ENCODE results near the gene DUSP7. TPM values are rescaled to one million over a fixed set of nuclear protein-coding genes. Genes with fewer than 3 reads are reported as not detected.

The DUSP7 gene
- total RNA-seq, 1 experiment from 2014 or later: 9.9 TPM

DNA sequence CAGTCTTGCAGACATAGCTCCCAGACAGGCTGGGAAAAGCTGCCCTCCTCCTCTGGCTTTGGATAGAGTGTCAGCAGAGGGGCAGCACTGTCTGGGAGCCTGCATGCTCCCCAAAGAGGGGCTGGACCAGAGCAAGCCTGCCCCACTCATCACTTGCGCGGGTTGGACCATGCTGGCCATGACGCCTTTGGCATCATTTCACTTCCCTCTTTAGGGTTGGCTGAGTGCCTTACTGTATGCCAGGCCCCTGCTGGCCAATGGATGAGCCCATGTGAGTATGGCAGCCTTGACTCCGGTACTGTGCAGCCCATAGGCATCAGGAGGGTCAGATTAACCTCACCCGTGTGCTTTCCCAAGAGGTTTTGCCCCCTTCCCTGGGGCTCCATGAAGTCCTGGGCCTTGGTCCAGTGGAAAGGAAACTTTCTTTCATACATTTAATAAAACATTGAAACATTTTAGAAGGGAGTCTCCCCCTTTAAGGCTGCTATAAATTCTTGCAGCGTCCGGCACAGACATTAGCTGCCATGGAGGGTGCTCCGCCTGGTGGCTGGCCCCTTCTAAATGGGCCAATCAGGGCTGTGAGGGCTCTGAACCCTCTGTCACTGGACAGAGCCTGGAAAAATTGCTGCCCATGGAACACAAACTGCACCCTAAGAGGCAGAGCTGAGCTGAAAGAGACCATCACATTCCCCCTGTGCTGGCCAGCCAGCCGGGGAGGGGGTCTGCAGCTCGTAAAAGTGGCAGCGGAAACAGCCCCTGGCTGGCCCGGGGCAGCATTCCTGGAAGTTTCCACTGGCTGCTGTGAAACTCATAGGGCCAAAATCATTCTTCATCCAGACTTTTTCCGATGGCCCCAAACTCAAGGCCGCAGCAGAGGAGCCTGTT lies 20.8 kb upstream of the DUSP7 start:
- DNase-seq: no peak
- H3K36me3 ChIP-seq (ENCODE audit: control insufficient read depth, insufficient read depth, low read length): no peaks in the 10 kb centered on the region; the same call in 1 of the 2 replicates
- Mint-ChIP-seq H3K9me3 (ENCODE audit: unreplicated experiment) (no peaks in the 10 kb centered on the region), H3K27ac (ENCODE audit: unreplicated experiment) (no peak overlapping the region), H3K36me3 (ENCODE audit: insufficient read depth, unreplicated experiment) (no peaks in the 10 kb centered on the region), H3K4me3 (ENCODE audit: unreplicated experiment) (no peak overlapping the region), H3K4me1 (ENCODE audit: low read depth, unreplicated experiment) (peaks cover 7% of the 10 kb centered on the region), H3K27me3 (ENCODE audit: insufficient read depth, unreplicated experiment) (no peaks in the 10 kb centered on the region)
- H3K4me3 ChIP-seq (ENCODE audit: low read depth, low read length): no peak overlapping the region
- POLR2A ChIA-PET: no interaction called here
- no peaks in the 10 kb centered on the region for H3K27me3 ChIP-seq (replicated peaks; ENCODE audit: control insufficient read depth, insufficient read depth, low read length)
- intact Hi-C loops (cut with micrococcal nuclease; ENCODE audit: unreplicated experiment): no loop called here
- no TSS peak for BruUV-seq (replicated peaks)
- H3K9me3 ChIP-seq: no peaks in the 10 kb centered on the region
- peaks cover 4% of the 10 kb centered on the region for H3K4me1 ChIP-seq
- no peak for TF ChIP-seq CTCF (IDR thresholded peaks at IDR 0.05; ENCODE audit: insufficient read depth in 1 of 2, low read depth in 1 of 2, low read length in 1 of 2, severe bottlenecking in 1 of 2, unreplicated experiment in 1 of 2)
- CTCF ChIA-PET: no interaction called here

DNA sequence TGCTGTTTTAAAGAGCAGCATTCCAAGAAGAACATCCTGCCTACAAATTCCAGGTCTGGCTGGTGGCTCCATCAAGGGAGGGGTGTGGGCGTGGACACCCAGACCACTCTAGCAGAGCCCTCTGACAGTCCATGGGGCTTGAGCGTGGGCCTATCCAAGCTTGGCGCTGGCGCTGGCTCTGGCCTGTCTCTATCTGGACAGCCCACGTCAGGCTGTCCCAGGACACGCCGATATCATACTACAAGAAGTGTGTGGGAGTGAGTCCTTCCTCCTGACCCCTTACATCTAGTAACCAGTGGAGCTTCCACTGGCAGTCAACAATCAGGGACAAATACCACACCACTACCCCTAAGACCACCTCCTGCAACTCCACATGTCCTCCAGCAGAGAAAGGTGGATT lies 17.1 kb upstream of the DUSP7 start:
- Mint-ChIP-seq H3K27ac (ENCODE audit: unreplicated experiment) (no peak overlapping the region), H3K4me3 (ENCODE audit: unreplicated experiment) (no peak overlapping the region), H3K36me3 (ENCODE audit: insufficient read depth, unreplicated experiment) (peaks cover 5% of the 10 kb centered on the region), H3K4me1 (ENCODE audit: low read depth, unreplicated experiment) (no peaks in the 10 kb centered on the region), H3K9me3 (ENCODE audit: unreplicated experiment) (no peaks in the 10 kb centered on the region), H3K27me3 (ENCODE audit: insufficient read depth, unreplicated experiment) (no peaks in the 10 kb centered on the region)
- CTCF ChIA-PET: no interaction called here
- DNase-seq: no peak
- intact Hi-C loops (cut with micrococcal nuclease; ENCODE audit: unreplicated experiment): no loop called here
- Histone ChIP-seq H3K4me3 (ENCODE audit: low read depth, low read length) (no peak overlapping the region), H3K4me1 (no peaks in the 10 kb centered on the region), H3K27me3 (replicated peaks; ENCODE audit: control insufficient read depth, insufficient read depth, low read length) (no peaks in the 10 kb centered on the region), H3K36me3 (ENCODE audit: control insufficient read depth, insufficient read depth, low read length) (no peaks in the 10 kb centered on the region; the same call in 1 of the 2 replicates), H3K9me3 (no peaks in the 10 kb centered on the region)
- TF ChIP-seq CTCF (IDR thresholded peaks at IDR 0.05; ENCODE audit: insufficient read depth in 1 of 2, low read depth in 1 of 2, low read length in 1 of 2, severe bottlenecking in 1 of 2, unreplicated experiment in 1 of 2): no peak
- POLR2A ChIA-PET: no interaction called here
- BruUV-seq (replicated peaks): no TSS peak

DNA sequence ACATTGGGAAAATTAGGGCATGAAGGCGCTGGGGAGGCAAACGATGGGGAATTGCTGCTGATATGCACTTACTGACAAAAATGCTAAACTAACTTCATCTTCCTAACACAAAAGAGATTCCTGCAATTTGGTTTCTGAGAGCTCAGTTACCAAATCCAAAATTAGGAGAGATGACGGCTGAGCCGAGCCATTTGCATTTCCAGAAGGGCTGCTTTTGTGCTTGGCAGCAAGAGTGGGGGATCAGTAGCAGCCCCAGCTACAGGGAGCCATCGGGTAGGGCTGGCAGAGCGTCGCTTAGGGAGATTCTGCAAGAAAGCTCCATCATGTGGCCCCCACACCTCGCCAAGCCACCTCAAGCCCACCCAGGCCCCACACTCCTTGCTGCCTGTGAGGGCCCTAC lies 16.1 kb upstream of the DUSP7 start:
- POLR2A ChIA-PET: no interaction called here
- TF ChIP-seq CTCF (IDR thresholded peaks at IDR 0.05; ENCODE audit: insufficient read depth in 1 of 2, low read depth in 1 of 2, low read length in 1 of 2, severe bottlenecking in 1 of 2, unreplicated experiment in 1 of 2): no peak
- peaks cover 5% of the 10 kb centered on the region for H3K36me3 Mint-ChIP-seq (ENCODE audit: insufficient read depth, unreplicated experiment)
- Histone ChIP-seq H3K36me3 (ENCODE audit: control insufficient read depth, insufficient read depth, low read length) (no peaks in the 10 kb centered on the region; the same call in 1 of the 2 replicates), H3K27me3 (replicated peaks; ENCODE audit: control insufficient read depth, insufficient read depth, low read length) (no peaks in the 10 kb centered on the region), H3K4me1 (no peaks in the 10 kb centered on the region), H3K4me3 (ENCODE audit: low read depth, low read length) (no peak overlapping the region), H3K9me3 (no peaks in the 10 kb centered on the region)
- DNase-seq: no peak
- no peak overlapping the region for H3K4me3 Mint-ChIP-seq (ENCODE audit: unreplicated experiment)
- CTCF ChIA-PET: interaction anchor here (0.5 kb wide), 1 partner anchor 131 kb away, joined by 4 read pairs; the partner anchor contains the start of gene RRP9
- intact Hi-C loops (cut with micrococcal nuclease; ENCODE audit: unreplicated experiment): no loop called here
- H3K27me3 Mint-ChIP-seq (ENCODE audit: insufficient read depth, unreplicated experiment): no peaks in the 10 kb centered on the region
- H3K4me1 Mint-ChIP-seq (ENCODE audit: low read depth, unreplicated experiment): no peaks in the 10 kb centered on the region
- H3K9me3 Mint-ChIP-seq (ENCODE audit: unreplicated experiment): no peaks in the 10 kb centered on the region
- no TSS peak for BruUV-seq (replicated peaks)
- H3K27ac Mint-ChIP-seq (ENCODE audit: unreplicated experiment): no peak overlapping the region
